HepG2 (cell line): ENCODE measurements around the gene MGAT2. TPM values are rescaled to one million over a fixed set of nuclear protein-coding genes. Genes with fewer than 3 reads are reported as not detected.

Experiments used
- ATF7 ChIP-seq, 2 experiments: fragments of 450-650 bp in 1 of 2; sonication (generic) in 1 of 2; formaldehyde crosslinking in 1 of 2; IDR thresholded peaks; 2 replicates each; pipeline versions ENCODE4 v1.4.0 to v1.6.1; 2016 to 2020; ENCODE audit warnings: antibody characterized with exemption in 1 of 2, mild to moderate bottlenecking in 1 of 2, missing genetic modification reagents in 1 of 2
- CREB3 ChIP-seq: sonication (generic); formaldehyde crosslinking; IDR thresholded peaks from 2 replicates; pipeline ENCODE4 v1.5.0; 2020; ENCODE audit warnings: missing genetic modification reagents
- ETV6 ChIP-seq: sonication (generic); formaldehyde crosslinking; conservative IDR thresholded peaks from 2 replicates; pipeline ENCODE4 v1.4.0; 2020; ENCODE audit warnings: missing genetic modification reagents
- FOXA3 ChIP-seq: IDR thresholded peaks from 2 replicates; pipeline ENCODE4 v1.6.1; 2016; ENCODE audit warnings: missing genetic modification reagents, missing compliant biosample characterization
- GZF1 ChIP-seq: sonication (generic); formaldehyde crosslinking; IDR thresholded peaks from 2 replicates; pipeline ENCODE4 v1.5.1; 2020; ENCODE audit warnings: mild to moderate bottlenecking, missing genetic modification reagents
- HNRNPLL ChIP-seq: fragments of 200-400 bp; formaldehyde crosslinking; IDR thresholded peaks from 2 replicates; pipeline ENCODE4 v1.6.1; 2017; ENCODE audit warnings: mild to moderate bottlenecking, low read depth, low read length; ENCODE audit not compliant: poor library complexity, severe bottlenecking
- HNRNPUL1 ChIP-seq: fragments of 200-400 bp; formaldehyde crosslinking; IDR thresholded peaks from 2 replicates; pipeline ENCODE4 v1.6.1; 2017; ENCODE audit warnings: low read depth, mild to moderate bottlenecking, low read length, moderate library complexity
- HOXD1 ChIP-seq: sonication (generic); formaldehyde crosslinking; IDR thresholded peaks from 2 replicates; pipeline ENCODE4 v1.5.0; 2020; ENCODE audit warnings: missing genetic modification reagents
- KLF16 ChIP-seq, 2 experiments: sonication (generic) in 1 of 2; formaldehyde crosslinking in 1 of 2; IDR thresholded peaks; 2 replicates each; pipeline versions ENCODE4 v1.6.1 to v1.8.0; 2016 to 2023; ENCODE audit warnings: missing genetic modification reagents in 2 of 2, missing compliant biosample characterization in 1 of 2
- MAFF ChIP-seq: IDR thresholded peaks from 2 replicates; pipeline ENCODE4 v1.6.1; 2011; ENCODE audit warnings: low read depth, low read length, improper control_type of control experiment
- MEIS1 ChIP-seq: sonication (generic); formaldehyde crosslinking; IDR thresholded peaks from 2 replicates; pipeline ENCODE4 v1.9.0; 2021; ENCODE audit warnings: mild to moderate bottlenecking, missing genetic modification reagents, moderate library complexity, borderline replicate concordance
- MIXL1 ChIP-seq: IDR thresholded peaks from 2 replicates; pipeline ENCODE4 v1.6.1; 2016
- PCBP1 ChIP-seq: fragments of 200-400 bp; formaldehyde crosslinking; IDR thresholded peaks from 2 replicates; pipeline ENCODE4 v1.6.1; 2017; ENCODE audit warnings: mild to moderate bottlenecking, low read depth, low read length, borderline replicate concordance
- PHF8 ChIP-seq: sonication (generic); formaldehyde crosslinking; IDR thresholded peaks from 2 replicates; pipeline ENCODE4 v1.5.0; 2020; ENCODE audit warnings: missing genetic modification reagents
- PITX1 ChIP-seq: sonication (generic); formaldehyde crosslinking; IDR thresholded peaks from 2 replicates; pipeline ENCODE4 v1.5.1; 2020; ENCODE audit warnings: mild to moderate bottlenecking, missing genetic modification reagents
- REPIN1 ChIP-seq: sonication (generic); formaldehyde crosslinking; IDR thresholded peaks from 2 replicates; pipeline ENCODE4 v1.8.0; 2022; ENCODE audit warnings: missing genetic modification reagents, low read depth, mild to moderate bottlenecking, borderline replicate concordance
- TAF15 ChIP-seq: fragments of 200-400 bp; formaldehyde crosslinking; IDR thresholded peaks from one replicate; pipeline ENCODE4 v1.6.1; 2018; ENCODE audit warnings: mild to moderate bottlenecking, low read depth, low read length; ENCODE audit not compliant: poor library complexity, severe bottlenecking
- TOE1 ChIP-seq: sonication (generic); formaldehyde crosslinking; IDR thresholded peaks from 2 replicates; pipeline ENCODE4 v1.4.0; 2020; ENCODE audit warnings: mild to moderate bottlenecking, missing genetic modification reagents
- U2AF2 ChIP-seq: fragments of 200-400 bp; formaldehyde crosslinking; IDR thresholded peaks from 2 replicates; pipeline ENCODE4 v1.6.1; 2017; ENCODE audit warnings: low read depth, mild to moderate bottlenecking, low read length
- XBP1 ChIP-seq: sonication (generic); formaldehyde crosslinking; IDR thresholded peaks from 2 replicates; pipeline ENCODE4 v1.5.0; 2020; ENCODE audit warnings: missing genetic modification reagents
- ZFP36L2 ChIP-seq: sonication (generic); formaldehyde crosslinking; IDR thresholded peaks from 2 replicates; pipeline ENCODE4 v1.4.0; 2020; ENCODE audit warnings: missing genetic modification reagents
- ZFY ChIP-seq: sonication (generic); formaldehyde crosslinking; IDR thresholded peaks from 2 replicates; pipeline ENCODE4 v1.4.0; 2020; ENCODE audit warnings: missing genetic modification reagents
- ZMYM2 ChIP-seq: sonication (generic); formaldehyde crosslinking; IDR thresholded peaks from 2 replicates; pipeline ENCODE4 v1.8.0; 2022; ENCODE audit warnings: mild to moderate bottlenecking, missing genetic modification reagents
- ZNF232 ChIP-seq: sonication (generic); formaldehyde crosslinking; IDR thresholded peaks from 2 replicates; pipeline ENCODE4 v1.4.0; 2020; ENCODE audit warnings: missing genetic modification reagents, borderline replicate concordance
- ZNF251 ChIP-seq: sonication (generic); formaldehyde crosslinking; IDR thresholded peaks from 2 replicates; pipeline ENCODE4 v1.9.0; 2021; ENCODE audit warnings: mild to moderate bottlenecking, missing genetic modification reagents
- ZNF276 ChIP-seq: sonication (generic); formaldehyde crosslinking; IDR thresholded peaks from 2 replicates; pipeline ENCODE4 v1.4.0; 2020; ENCODE audit warnings: mild to moderate bottlenecking, low read depth, missing genetic modification reagents
- ZNF501 ChIP-seq: sonication (generic); formaldehyde crosslinking; IDR thresholded peaks from 2 replicates; pipeline ENCODE4 v1.5.1; 2020; ENCODE audit warnings: mild to moderate bottlenecking, moderate library complexity, missing genetic modification reagents
- ZNF703 ChIP-seq: sonication (generic); formaldehyde crosslinking; IDR thresholded peaks from 2 replicates; pipeline ENCODE4 v1.5.1; 2020; ENCODE audit warnings: missing genetic modification reagents, mild to moderate bottlenecking, moderate library complexity, borderline replicate concordance
- ZNF766 ChIP-seq: sonication (generic); formaldehyde crosslinking; IDR thresholded peaks from 2 replicates; pipeline ENCODE4 v1.5.0; 2020; ENCODE audit warnings: missing genetic modification reagents, borderline replicate concordance
- polyA plus RNA-seq, 8 experiments: library from polyadenylated mRNA; depleted of rRNA in 3 of 8; stranded (reverse) in 7 of 8; unstranded in 1 of 8; fragments of >200 nt; fragmentation: Illumina TruSeq in 4 of 8; extraction: Trizol in 4 of 8; gene quantifications; 2 replicates each; pipeline versions ENCODE4 v1.2.1 to v1.2.3, GENCODE V29; 2011 to 2016; ENCODE audit warnings: low read depth in 4 of 8, missing spikeins in 1 of 8, mixed read lengths in 1 of 8; ENCODE audit not compliant: insufficient read depth in 1 of 8
- total RNA-seq, 5 experiments: library from RNA; depleted of rRNA; stranded (reverse); fragments of >200 nt; fragmentation: Illumina TruSeq; extraction: Trizol; gene quantifications; 2 replicates each; pipeline ENCODE4 v1.2.3, GENCODE V29; 2016; ENCODE audit warnings: low read depth in 1 of 5

The MGAT2 gene
- total and polyA plus RNA-seq, 2 of the 13 experiments (the other 11 are each of a cell fraction or from before 2014, with no cell fraction given) = 12.9 to 51.9 TPM

GRCh38 chr14:49586673-49587460 is 33.7 kb upstream of the MGAT2 start (continued):
- TF ChIP-seq U2AF2 (no peak), ZNF276 (no peak), ZNF501 (no peak), FOXA3 (CRISPR knock-in tag) (no peak), GZF1 (CRISPR knock-in tag) (no peak), CREB3 (CRISPR knock-in tag) (no peak), ZFY (CRISPR knock-in tag) (no peak), ZMYM2 (peak; percentile 95), ZNF251 (CRISPR knock-in tag) (no peak), PCBP1 (no peak), HNRNPLL (peak; percentile 53), MAFF (no peak), XBP1 (no peak; the same call in 1 of the 2 replicates), ZNF766 (0 out of 2 replicates have a peak, but pooled peaks have one; percentile 61), TAF15 (no peak), REPIN1 (CRISPR knock-in tag) (peak; percentile 8; the same call in 1 of the 2 replicates), ZNF703 (no peak), TOE1 (CRISPR knock-in tag) (no peak), KLF16 (CRISPR knock-in tag; IDR thresholded peaks at IDR 0.05) (no peak), PITX1 (CRISPR knock-in tag) (no peak), ZNF232 (CRISPR knock-in tag) (peak; percentile 11; the same call in 1 of the 2 replicates), ZFP36L2 (CRISPR knock-in tag) (no peak), ATF7 (IDR thresholded peaks at IDR 0.05) (no peak), ATF7 (CRISPR knock-in tag; IDR thresholded peaks at IDR 0.05) (no peak), MIXL1 (CRISPR knock-in tag) (peak; percentile 43; the same call in 1 of the 2 replicates), ETV6 (CRISPR knock-in tag) (no peak), PHF8 (CRISPR knock-in tag) (no peak), HNRNPUL1 (no peak), MEIS1 (CRISPR knock-in tag) (no peak), HOXD1 (CRISPR knock-in tag) (no peak)
